Neural cell (in vitro differentiated cells): Measurements from ENCODE around the gene NUB1. TPM values are rescaled to one million over a fixed set of nuclear protein-coding genes. Genes with fewer than 3 reads are reported as not detected.

Experiments
- H2AFZ ChIP-seq: fragments of 200-600, 300-800 bp; sonication (generic), shearing (Covaris generic); 2 replicates; pipeline ENCODE4 v1.6.0; 2014; ENCODE audit warnings: low read depth, mild to moderate bottlenecking, antibody characterized with exemption, low read length, moderate library complexity
- H3F3A ChIP-seq: fragments of 200-600 bp; shearing (Covaris generic); 2 replicates; pipeline ENCODE4 v1.6.1; 2016; ENCODE audit warnings: mild to moderate bottlenecking, moderate library complexity, mixed read lengths, antibody characterized with exemption, low read length; ENCODE audit not compliant: insufficient read depth, poor library complexity, severe bottlenecking
- H3K27ac ChIP-seq: fragments of 200-600, 300-800 bp; sonication (generic), shearing (Covaris generic); 2 replicates; pipeline ENCODE4 v1.5.1; 2014; ENCODE audit warnings: mild to moderate bottlenecking, low read length, moderate library complexity
- H3K27me3 ChIP-seq: fragments of 300-800, 200-600 bp; sonication (generic), shearing (Covaris generic); 2 replicates; pipeline ENCODE4 v1.6.0; 2014; ENCODE audit warnings: mild to moderate bottlenecking, low read depth, low read length, moderate library complexity; ENCODE audit not compliant: insufficient read depth
- H3K36me3 ChIP-seq: fragments of 300-800, 200-600 bp; sonication (generic), shearing (Covaris generic); 2 replicates; pipeline ENCODE4 v1.5.1; 2014; ENCODE audit warnings: mild to moderate bottlenecking, antibody characterized with exemption, low read length, moderate library complexity; ENCODE audit not compliant: insufficient read depth
- H3K4me2 ChIP-seq: fragments of 300-800, 200-600 bp; sonication (generic), shearing (Covaris generic); 2 replicates; pipeline ENCODE4 v1.6.0; 2014; ENCODE audit warnings: mild to moderate bottlenecking, low read length
- H3K4me3 ChIP-seq: fragments of 300-800, 200-600 bp; sonication (generic), shearing (Covaris generic); 2 replicates; pipeline ENCODE4 v1.5.1; 2014; ENCODE audit warnings: mild to moderate bottlenecking, low read length, moderate library complexity
- H3K79me2 ChIP-seq: fragments of 200-600 bp; shearing (Covaris generic); replicated peaks from 2 replicates; pipeline ENCODE4 v1.6.0; 2014; ENCODE audit warnings: mild to moderate bottlenecking, low read length, moderate library complexity; ENCODE audit not compliant: insufficient read depth
- H3K9ac ChIP-seq: fragments of 300-800, 200-600 bp; sonication (generic), shearing (Covaris generic); 2 replicates; pipeline ENCODE4 v1.6.1; 2016; ENCODE audit warnings: mild to moderate bottlenecking, low read length, mixed read lengths
- H3K9me2 ChIP-seq: fragments of 200-600 bp; shearing (Covaris generic); 2 replicates; pipeline ENCODE4 v1.6.1; 2016; ENCODE audit warnings: mild to moderate bottlenecking, low read length, mixed read lengths; ENCODE audit not compliant: insufficient read depth
- H3K9me3 ChIP-seq: fragments of 200-600, 300-800 bp; sonication (generic), shearing (Covaris generic); 2 replicates; pipeline ENCODE4 v1.6.1; 2016; ENCODE audit warnings: mild to moderate bottlenecking, mixed run types, low read length, moderate library complexity, mixed read lengths
- H4K20me1 ChIP-seq: fragments of 200-600 bp; shearing (Covaris generic); 2 replicates; pipeline ENCODE4 v1.6.1; 2016; ENCODE audit warnings: mild to moderate bottlenecking, mixed run types; ENCODE audit not compliant: insufficient read depth
- EP300 ChIP-seq: fragments of 450-650 bp; conservative IDR thresholded peaks from 2 replicates; pipeline ENCODE4 v1.6.1; 2014; ENCODE audit warnings: antibody characterized with exemption, mild to moderate bottlenecking, moderate library complexity; ENCODE audit not compliant: poor library complexity, severe bottlenecking
- EZH2 ChIP-seq: fragments of 200-600, 300-800 bp; shearing (Covaris generic), sonication (generic); IDR thresholded peaks from 2 replicates; pipeline ENCODE4 v1.6.1; 2014; ENCODE audit warnings: antibody characterized with exemption, low read length, borderline replicate concordance, mild to moderate bottlenecking; ENCODE audit not compliant: insufficient read depth, poor library complexity, severe bottlenecking
- MXI1 ChIP-seq: fragments of 450-650 bp; conservative IDR thresholded peaks from 2 replicates; pipeline ENCODE4 v1.6.1; 2014; ENCODE audit warnings: antibody characterized with exemption, mild to moderate bottlenecking; ENCODE audit not compliant: poor library complexity, severe bottlenecking
- POLR2AphosphoS5 ChIP-seq: IDR thresholded peaks from 2 replicates; pipeline ENCODE4 v1.6.1; 2012
- RAD21 ChIP-seq: fragments of 450-650 bp; conservative IDR thresholded peaks from 2 replicates; pipeline ENCODE4 v1.6.1; 2014; ENCODE audit warnings: antibody characterized with exemption, mild to moderate bottlenecking, moderate library complexity
- SMC3 ChIP-seq: fragments of 450-650 bp; conservative IDR thresholded peaks from 2 replicates; pipeline ENCODE4 v1.6.1; 2014; ENCODE audit warnings: antibody characterized with exemption, mild to moderate bottlenecking, moderate library complexity; ENCODE audit not compliant: poor library complexity
- TAF1 ChIP-seq: IDR thresholded peaks from 2 replicates; pipeline ENCODE4 v1.6.1; 2012; ENCODE audit warnings: low read depth
- polyA plus RNA-seq: library from polyadenylated mRNA; depleted of rRNA; stranded (reverse); fragments of >200 nt; gene quantifications from 2 replicates; pipeline ENCODE4 v1.2.3, GENCODE V29; 2014
- TF ChIP-seq, protein P1 (sequence below): fragments of 450-650 bp; IDR thresholded peaks from 2 replicates; pipeline ENCODE4 v1.5.1; 2014; ENCODE audit warnings: antibody characterized with exemption, mild to moderate bottlenecking, moderate library complexity; ENCODE audit not compliant: poor library complexity, severe bottlenecking
- TF ChIP-seq, protein P2 (sequence below): IDR thresholded peaks from 2 replicates; pipeline ENCODE4 v1.6.1; 2012; ENCODE audit warnings: borderline replicate concordance

Gene NUB1
- polyA plus RNA-seq, 1 donor from 2014 or later: 48.4 TPM

DNA sequence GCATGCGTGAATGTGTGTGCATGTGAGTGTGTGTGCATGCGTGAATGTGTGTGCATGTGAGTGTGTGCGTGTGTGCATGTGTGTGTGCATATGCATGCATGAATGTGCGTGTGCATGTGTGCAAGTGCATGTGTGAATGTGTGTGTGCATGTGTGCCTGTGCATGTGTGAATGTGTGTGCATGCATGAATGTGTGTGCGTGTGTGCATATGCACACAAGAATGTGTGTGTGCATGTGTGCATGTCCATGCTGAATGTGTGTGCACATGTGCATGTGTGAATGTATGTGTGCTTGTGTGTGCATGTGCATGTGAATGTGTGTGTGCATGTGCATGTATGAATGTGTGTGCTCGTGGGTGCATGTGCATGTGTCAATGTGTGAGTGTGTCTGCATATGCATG is 42.1 kb upstream of the NUB1 start:
- no peaks in the 10 kb centered on the region for H3K9me3 ChIP-seq
- H3K9me2 ChIP-seq: no peaks in the 10 kb centered on the region
- H3K36me3 ChIP-seq: no peaks in the 10 kb centered on the region
- no peak overlapping the region for H3K9ac ChIP-seq
- H3K79me2 ChIP-seq: no peaks in the 10 kb centered on the region
- TF ChIP-seq SMC3 (no peak), EZH2 (no peak), EP300 (no peak), POLR2AphosphoS5 (no peak), RAD21 (no peak), MXI1 (no peak)
- TF ChIP-seq, protein P1, sequence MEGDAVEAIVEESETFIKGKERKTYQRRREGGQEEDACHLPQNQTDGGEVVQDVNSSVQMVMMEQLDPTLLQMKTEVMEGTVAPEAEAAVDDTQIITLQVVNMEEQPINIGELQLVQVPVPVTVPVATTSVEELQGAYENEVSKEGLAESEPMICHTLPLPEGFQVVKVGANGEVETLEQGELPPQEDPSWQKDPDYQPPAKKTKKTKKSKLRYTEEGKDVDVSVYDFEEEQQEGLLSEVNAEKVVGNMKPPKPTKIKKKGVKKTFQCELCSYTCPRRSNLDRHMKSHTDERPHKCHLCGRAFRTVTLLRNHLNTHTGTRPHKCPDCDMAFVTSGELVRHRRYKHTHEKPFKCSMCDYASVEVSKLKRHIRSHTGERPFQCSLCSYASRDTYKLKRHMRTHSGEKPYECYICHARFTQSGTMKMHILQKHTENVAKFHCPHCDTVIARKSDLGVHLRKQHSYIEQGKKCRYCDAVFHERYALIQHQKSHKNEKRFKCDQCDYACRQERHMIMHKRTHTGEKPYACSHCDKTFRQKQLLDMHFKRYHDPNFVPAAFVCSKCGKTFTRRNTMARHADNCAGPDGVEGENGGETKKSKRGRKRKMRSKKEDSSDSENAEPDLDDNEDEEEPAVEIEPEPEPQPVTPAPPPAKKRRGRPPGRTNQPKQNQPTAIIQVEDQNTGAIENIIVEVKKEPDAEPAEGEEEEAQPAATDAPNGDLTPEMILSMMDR: no peak
- TF ChIP-seq, protein P2, sequence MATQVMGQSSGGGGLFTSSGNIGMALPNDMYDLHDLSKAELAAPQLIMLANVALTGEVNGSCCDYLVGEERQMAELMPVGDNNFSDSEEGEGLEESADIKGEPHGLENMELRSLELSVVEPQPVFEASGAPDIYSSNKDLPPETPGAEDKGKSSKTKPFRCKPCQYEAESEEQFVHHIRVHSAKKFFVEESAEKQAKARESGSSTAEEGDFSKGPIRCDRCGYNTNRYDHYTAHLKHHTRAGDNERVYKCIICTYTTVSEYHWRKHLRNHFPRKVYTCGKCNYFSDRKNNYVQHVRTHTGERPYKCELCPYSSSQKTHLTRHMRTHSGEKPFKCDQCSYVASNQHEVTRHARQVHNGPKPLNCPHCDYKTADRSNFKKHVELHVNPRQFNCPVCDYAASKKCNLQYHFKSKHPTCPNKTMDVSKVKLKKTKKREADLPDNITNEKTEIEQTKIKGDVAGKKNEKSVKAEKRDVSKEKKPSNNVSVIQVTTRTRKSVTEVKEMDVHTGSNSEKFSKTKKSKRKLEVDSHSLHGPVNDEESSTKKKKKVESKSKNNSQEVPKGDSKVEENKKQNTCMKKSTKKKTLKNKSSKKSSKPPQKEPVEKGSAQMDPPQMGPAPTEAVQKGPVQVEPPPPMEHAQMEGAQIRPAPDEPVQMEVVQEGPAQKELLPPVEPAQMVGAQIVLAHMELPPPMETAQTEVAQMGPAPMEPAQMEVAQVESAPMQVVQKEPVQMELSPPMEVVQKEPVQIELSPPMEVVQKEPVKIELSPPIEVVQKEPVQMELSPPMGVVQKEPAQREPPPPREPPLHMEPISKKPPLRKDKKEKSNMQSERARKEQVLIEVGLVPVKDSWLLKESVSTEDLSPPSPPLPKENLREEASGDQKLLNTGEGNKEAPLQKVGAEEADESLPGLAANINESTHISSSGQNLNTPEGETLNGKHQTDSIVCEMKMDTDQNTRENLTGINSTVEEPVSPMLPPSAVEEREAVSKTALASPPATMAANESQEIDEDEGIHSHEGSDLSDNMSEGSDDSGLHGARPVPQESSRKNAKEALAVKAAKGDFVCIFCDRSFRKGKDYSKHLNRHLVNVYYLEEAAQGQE: no peak
- H2AFZ ChIP-seq: no peak overlapping the region
- H3K27me3 ChIP-seq: no peaks in the 10 kb centered on the region
- H4K20me1 ChIP-seq: no peaks in the 10 kb centered on the region
- no peak overlapping the region for H3K27ac ChIP-seq
- H3K4me2 ChIP-seq: no peak overlapping the region
- no peaks in the 10 kb centered on the region for H3F3A ChIP-seq
- no peak overlapping the region for H3K4me3 ChIP-seq

DNA sequence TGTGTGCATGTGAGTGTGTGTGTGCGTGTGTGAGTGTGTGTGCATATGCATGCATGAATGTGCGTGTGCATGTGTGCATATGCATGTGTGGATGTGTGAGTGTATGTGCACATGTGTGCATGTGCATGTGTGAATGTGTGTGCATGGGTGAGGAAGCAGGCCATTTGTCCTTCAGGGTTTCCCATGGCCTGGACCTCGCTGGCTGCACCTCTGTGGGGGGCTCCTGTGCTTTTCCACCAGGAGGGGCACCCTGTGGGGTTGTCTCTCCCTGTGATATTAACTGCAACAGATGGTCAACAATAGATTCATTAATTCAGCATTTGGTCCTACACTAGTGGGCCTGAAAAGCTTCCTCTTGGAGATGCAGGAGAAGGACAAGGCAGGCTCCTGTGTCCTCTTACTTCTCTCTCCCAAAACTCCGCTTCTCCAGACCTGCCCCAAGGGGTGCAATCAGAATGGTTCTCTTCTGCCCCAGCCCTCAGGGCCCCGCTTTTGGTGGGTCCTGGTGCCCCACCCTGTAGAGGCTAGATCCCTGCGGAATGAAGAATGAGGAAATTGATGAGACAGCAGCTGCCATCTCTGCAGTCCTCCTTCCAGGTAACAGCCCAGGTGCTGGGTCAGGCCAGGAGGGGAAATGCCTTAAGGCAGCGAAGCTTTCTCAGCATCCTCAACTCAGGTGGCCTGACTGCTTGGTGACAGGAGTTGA is 41.5 kb upstream of the NUB1 start:
- Histone ChIP-seq H3K9ac (no peak overlapping the region), H3K9me3 (no peaks in the 10 kb centered on the region), H4K20me1 (no peaks in the 10 kb centered on the region), H3K4me3 (no peak overlapping the region), H3K9me2 (no peaks in the 10 kb centered on the region), H3K27ac (no peak overlapping the region), H3K27me3 (no peaks in the 10 kb centered on the region), H3K79me2 (no peaks in the 10 kb centered on the region), H2AFZ (no peak overlapping the region), H3K36me3 (no peaks in the 10 kb centered on the region), H3F3A (no peaks in the 10 kb centered on the region), H3K4me2 (no peak overlapping the region)
- TF ChIP-seq EP300 (no peak), POLR2AphosphoS5 (no peak), EZH2 (no peak), SMC3 (no peak), MXI1 (no peak), TAF1 (no peak), RAD21 (no peak)
- TF ChIP-seq, protein P2: no peak
